ENCODE measurements around the gene TTC8.

DNA sequence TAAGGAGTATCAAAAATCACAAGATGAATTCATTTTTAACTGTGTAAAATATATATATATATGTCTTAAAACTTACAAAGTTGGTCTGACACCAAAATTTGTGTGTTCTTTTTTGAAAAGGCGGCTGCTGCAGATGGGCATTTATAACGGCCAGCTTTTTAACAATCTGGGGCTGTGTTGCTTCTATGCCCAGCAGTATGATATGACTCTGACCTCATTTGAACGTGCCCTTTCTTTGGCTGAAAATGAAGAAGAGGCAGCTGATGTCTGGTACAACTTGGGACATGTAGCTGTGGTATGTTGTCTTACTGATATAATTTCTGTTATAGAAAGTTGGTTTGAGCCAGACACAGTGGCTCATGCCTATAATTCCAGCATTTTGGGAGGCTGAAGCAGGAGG, 47.0 kb downstream of the TTC8 start:
- TF ChIP-seq POLR2A (IDR thresholded peaks at IDR 0.05) = no peak
- TF ChIP-seq EP300 (IDR thresholded peaks at IDR 0.05) = no peak
